HepG2 (cell line): ENCODE results near the gene TLCD3B. TPM values are rescaled to one million over a fixed set of nuclear protein-coding genes. Genes with fewer than 3 reads are reported as not detected.
A peak's percentile ranks its signal among the peaks of the same experiment; 100 is the strongest.

Experiments
- ATAC-seq: fragments of 200-7000 bp; cut with Tn5 transposase; 3 replicates; pipeline ENCODE4 v1.9.1; 2020; ENCODE audit warnings: mild to moderate bottlenecking, moderate library complexity
- BruUV-seq: library from RNA; stranded (reverse); fragments of 400-500 nt; replicated peaks from 2 replicates; lab custom pipeline; 2021; lab: Mats Ljungman, UMichigan
- CTCF ChIA-PET: fragments of 300-600 bp; formaldehyde crosslinking; extraction: SDS; loops from one replicate; lab custom pipeline; 2021; ENCODE audit warnings: low total read pairs, inconsistent platforms, low intra/inter-chr PET ratio; lab: Yijun Ruan, JAX
- POLR2A ChIA-PET: fragments of 350-600 bp; sonication (Branson Sonifier 250); formaldehyde crosslinking; loops from one replicate; lab custom pipeline; 2020; ENCODE audit warnings: antibody characterized with exemption, inconsistent platforms; lab: Yijun Ruan, JAX
- DNase-seq: peaks from one replicate; pipeline ENCODE4 v3.0.0-alpha.2; 2015; ENCODE audit warnings: low spot score
- FAIRE-seq: peaks from 3 replicates; lab custom pipeline; 2011; peaks lifted over from hg19 to GRCh38; lab: Jason Lieb, UNC
- H2AFZ ChIP-seq: one replicate; pipeline ENCODE4 v1.6.1; 2011; ENCODE audit warnings: low read length, inconsistent platforms
- H3K27ac ChIP-seq: fragments of 300-600 bp; 3 replicates; pipeline ENCODE4 v1.8.0; 2011; ENCODE audit warnings: mixed run types, mild to moderate bottlenecking, mixed read lengths, low read length, inconsistent platforms; ENCODE audit not compliant: insufficient read depth; ENCODE audit errors: extremely low read length
- H3K27me3 ChIP-seq, 2 experiments: fragments of 200-600 bp in 1 of 2; 2 replicates in 1 of 2; 3 replicates in 1 of 2; pipeline versions ENCODE4 v1.6.0 to v1.8.0; 2011; ENCODE audit warnings: low read length in 2 of 2, mild to moderate bottlenecking in 2 of 2, moderate library complexity in 2 of 2, inconsistent platforms in 1 of 2; ENCODE audit not compliant: insufficient read depth in 2 of 2, control insufficient read depth in 1 of 2
- H3K36me3 ChIP-seq, 2 experiments: fragments of 200-600 bp in 1 of 2; replicated peaks in 1 of 2; 2 replicates in 1 of 2; 3 replicates in 1 of 2; pipeline versions ENCODE4 v1.5.1 to v1.8.0; 2011; ENCODE audit warnings: low read length in 2 of 2, inconsistent platforms in 1 of 2; ENCODE audit not compliant: insufficient read depth in 2 of 2, control insufficient read depth in 1 of 2
- H3K4me1 ChIP-seq: 2 replicates; pipeline ENCODE4 v1.5.1; 2012; ENCODE audit warnings: low read length, inconsistent platforms; ENCODE audit not compliant: insufficient read depth
- H3K4me2 ChIP-seq: 2 replicates; pipeline ENCODE4 v1.6.0; 2011; ENCODE audit warnings: low read depth, low read length, inconsistent platforms
- H3K4me3 ChIP-seq, 3 experiments: fragments of 200-600 bp in 1 of 3; sonication (generic), shearing (Covaris generic) in 1 of 3; replicated peaks in 1 of 3; 2 replicates each; pipeline ENCODE4 v1.5.1; 2011 to 2016; ENCODE audit warnings: low read length in 3 of 3, inconsistent platforms in 2 of 3, low read depth in 2 of 3, mild to moderate bottlenecking in 2 of 3, control low read depth in 1 of 3, mixed read lengths in 1 of 3; ENCODE audit not compliant: insufficient read depth in 1 of 3
- H3K79me2 ChIP-seq: one replicate; pipeline ENCODE4 v1.6.1; 2011; ENCODE audit warnings: low read length, inconsistent platforms; ENCODE audit not compliant: insufficient read depth
- H3K9ac ChIP-seq: 2 replicates; pipeline ENCODE4 v1.6.0; 2011; ENCODE audit warnings: mild to moderate bottlenecking, low read depth, low read length, inconsistent platforms; ENCODE audit not compliant: insufficient read depth
- H3K9me3 ChIP-seq: 2 replicates; pipeline ENCODE4 v1.5.1; 2012; ENCODE audit warnings: mild to moderate bottlenecking, low read length
- H4K20me1 ChIP-seq: 2 replicates; pipeline ENCODE4 v1.6.0; 2011; ENCODE audit warnings: inconsistent platforms, mild to moderate bottlenecking, low read length, moderate library complexity; ENCODE audit not compliant: insufficient read depth
- ARID2 ChIP-seq: sonication (generic); formaldehyde crosslinking; IDR thresholded peaks from 2 replicates; pipeline ENCODE4 v1.8.1; 2022; ENCODE audit warnings: mild to moderate bottlenecking, missing genetic modification reagents, borderline replicate concordance
- FOXK2 ChIP-seq: fragments of 450-650 bp; IDR thresholded peaks from 2 replicates; pipeline ENCODE4 v1.6.1; 2016
- HOXA3 ChIP-seq: sonication (generic); formaldehyde crosslinking; IDR thresholded peaks from 2 replicates; pipeline ENCODE4 v1.5.0; 2020; ENCODE audit warnings: missing genetic modification reagents
- IRX3 ChIP-seq: sonication (generic); formaldehyde crosslinking; IDR thresholded peaks from 2 replicates; pipeline ENCODE4 v1.8.1; 2023; ENCODE audit warnings: mild to moderate bottlenecking, low read depth, missing genetic modification reagents, borderline replicate concordance
- ISL2 ChIP-seq: sonication (generic); formaldehyde crosslinking; IDR thresholded peaks from 2 replicates; pipeline ENCODE4 v1.5.0; 2020; ENCODE audit warnings: missing genetic modification reagents
- MBNL3 ChIP-seq: fragments of 250-450 bp; sonication (Bioruptor Pico); conservative IDR thresholded peaks from 2 replicates; pipeline ENCODE4 v1.8.0; 2022; ENCODE audit warnings: mild to moderate bottlenecking, inconsistent platforms
- MIXL1 ChIP-seq: IDR thresholded peaks from 2 replicates; pipeline ENCODE4 v1.6.1; 2016
- NRL ChIP-seq: sonication (generic); formaldehyde crosslinking; IDR thresholded peaks from 2 replicates; pipeline ENCODE4 v1.5.0; 2020; ENCODE audit warnings: missing genetic modification reagents, mild to moderate bottlenecking, moderate library complexity, borderline replicate concordance
- SMC3 ChIP-seq: IDR thresholded peaks from 2 replicates; pipeline ENCODE4 v1.6.1; 2011; ENCODE audit warnings: low read length, improper control_type of control experiment
- YY1 ChIP-seq: IDR thresholded peaks from 2 replicates; pipeline ENCODE4 v1.6.1; 2011; ENCODE audit warnings: low read length, low read depth, moderate library complexity, mild to moderate bottlenecking; ENCODE audit not compliant: insufficient read depth, insufficient replicate concordance
- ZBTB33 ChIP-seq: sonication (generic); formaldehyde crosslinking; IDR thresholded peaks from 2 replicates; pipeline ENCODE4 v1.4.0; 2020; ENCODE audit warnings: missing genetic modification reagents
- ZBTB42 ChIP-seq: sonication (generic); formaldehyde crosslinking; IDR thresholded peaks from 2 replicates; pipeline ENCODE4 v1.5.0; 2020; ENCODE audit warnings: mild to moderate bottlenecking, missing genetic modification reagents
- ZBTB7A ChIP-seq: sonication (generic); formaldehyde crosslinking; IDR thresholded peaks from 2 replicates; pipeline ENCODE4 v1.8.0; 2022; ENCODE audit warnings: mild to moderate bottlenecking, missing genetic modification reagents
- ZNF44 ChIP-seq: sonication (generic); formaldehyde crosslinking; IDR thresholded peaks from 2 replicates; pipeline ENCODE4 v1.5.1; 2020; ENCODE audit warnings: mild to moderate bottlenecking, missing genetic modification reagents
- ZNF841 ChIP-seq: sonication (generic); formaldehyde crosslinking; IDR thresholded peaks from 2 replicates; pipeline ENCODE4 v1.8.1; 2023; ENCODE audit warnings: missing genetic modification reagents, borderline replicate concordance
- WGBS: methylation state at CpG from one replicate; pipeline ENCODE4 v1.1.6; 2017; ENCODE audit warnings: low lambda C conversion rate; 5-methylcytosine and 5-hydroxymethylcytosine counted together
- in situ Hi-C: cut with HindIII; loops from 2 replicates; pipeline ENCODE4 v1.10.0; 2017; ENCODE audit warnings: low pct_unique_long_range_greater_than_20kb; ENCODE audit not compliant: extremely low pct_ligation_motif_present
- intact Hi-C: fragments of 100-400 bp; cut with micrococcal nuclease; formaldehyde crosslinking; loops from one replicate; pipeline ENCODE4 v1.10.0; 2022; ENCODE audit not compliant: unreplicated experiment
- polyA plus RNA-seq, 8 experiments: library from polyadenylated mRNA; depleted of rRNA in 3 of 8; stranded (reverse) in 7 of 8; unstranded in 1 of 8; fragments of >200 nt; fragmentation: Illumina TruSeq in 4 of 8; extraction: Trizol in 4 of 8; gene quantifications; 2 replicates each; pipeline versions ENCODE4 v1.2.1 to v1.2.3, GENCODE V29; 2011 to 2016; ENCODE audit warnings: low read depth in 4 of 8, missing spikeins in 1 of 8, mixed read lengths in 1 of 8; ENCODE audit not compliant: insufficient read depth in 1 of 8
- total RNA-seq, 5 experiments: library from RNA; depleted of rRNA; stranded (reverse); fragments of >200 nt; fragmentation: Illumina TruSeq; extraction: Trizol; gene quantifications; 2 replicates each; pipeline ENCODE4 v1.2.3, GENCODE V29; 2016; ENCODE audit warnings: low read depth in 1 of 5
- TF ChIP-seq, protein P1 (sequence below): sonication (generic); formaldehyde crosslinking; IDR thresholded peaks from 2 replicates; pipeline ENCODE4 v1.4.0; 2020; ENCODE audit warnings: missing genetic modification reagents
- TF ChIP-seq, protein P2 (sequence below): sonication (generic); formaldehyde crosslinking; IDR thresholded peaks from 2 replicates; pipeline ENCODE4 v1.4.0; 2020; ENCODE audit warnings: missing genetic modification reagents
- TF ChIP-seq, protein P3 (sequence below): sonication (generic); formaldehyde crosslinking; IDR thresholded peaks from 2 replicates; pipeline ENCODE4 v1.4.0; 2020; ENCODE audit warnings: missing genetic modification reagents, borderline replicate concordance

The TLCD3B gene
- total and polyA plus RNA-seq, 2 of the 13 experiments (the other 11 are each of a cell fraction or from before 2014, with no cell fraction given) = not detected

DNA sequence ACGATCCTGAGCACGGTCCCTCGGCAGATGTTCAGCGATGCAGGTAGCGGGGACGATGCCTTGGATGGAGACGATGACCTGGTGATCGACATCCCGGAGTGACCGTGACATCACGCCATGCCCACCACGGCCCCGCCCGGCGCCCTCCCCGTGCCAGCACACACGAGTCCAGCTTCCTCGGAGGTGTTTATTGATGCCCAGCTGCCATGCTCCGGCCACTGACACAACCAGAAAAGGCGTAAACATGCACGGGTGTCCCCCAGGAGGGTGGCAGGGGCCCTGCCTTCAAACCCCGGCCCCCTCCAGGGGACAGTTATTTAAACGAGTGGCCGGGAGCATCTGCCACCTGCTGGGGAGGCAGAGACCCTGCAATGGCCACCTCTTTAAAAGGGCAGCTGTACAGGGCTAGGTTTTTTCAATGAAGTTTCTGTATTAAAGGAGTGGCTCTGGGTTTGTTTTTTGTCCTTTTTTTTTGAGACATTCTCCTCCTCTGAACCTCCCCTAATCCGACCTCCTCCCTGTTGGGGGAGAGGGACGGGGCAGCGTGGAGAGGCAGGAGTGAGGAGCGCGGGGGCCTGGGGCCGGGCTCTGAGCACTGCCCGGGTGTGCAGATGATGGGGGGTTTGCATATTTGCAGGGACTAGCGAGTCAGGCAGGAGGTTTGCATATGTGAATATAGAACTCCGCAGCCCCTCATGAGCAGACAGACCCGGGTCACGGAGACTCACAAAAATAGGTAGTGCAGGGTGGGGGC lies 25.6 kb downstream of the TLCD3B start (continued):
- TF ChIP-seq ZBTB33 (CRISPR knock-in tag) (peak; percentile 46; the same call in 1 of the 2 replicates), IRX3 (CRISPR knock-in tag) (no peak), ISL2 (CRISPR knock-in tag) (0 out of 2 replicates have a peak, but pooled peaks have one; percentile 33), MIXL1 (0 out of 2 replicates have a peak, but pooled peaks have one; percentile 29), MBNL3 (no peak), NRL (CRISPR knock-in tag) (0 out of 2 replicates have a peak, but pooled peaks have one; percentile 30), ZNF44 (0 out of 2 replicates have a peak, but pooled peaks have one; percentile 21), HOXA3 (0 out of 2 replicates have a peak, but pooled peaks have one; percentile 37), SMC3 (peak; percentile 88)
- TF ChIP-seq, protein P1, sequence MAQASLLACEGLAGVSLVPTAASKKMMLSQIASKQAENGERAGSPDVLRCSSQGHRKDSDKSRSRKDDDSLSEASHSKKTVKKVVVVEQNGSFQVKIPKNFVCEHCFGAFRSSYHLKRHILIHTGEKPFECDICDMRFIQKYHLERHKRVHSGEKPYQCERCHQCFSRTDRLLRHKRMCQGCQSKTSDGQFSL (CRISPR knock-in tag) = 0 out of 2 replicates have a peak, but pooled peaks have one; percentile 27

GRCh38 chr16:30004811-30005242 lies 26.2 kb downstream of the TLCD3B start:
- no peak overlapping the region for H2AFZ ChIP-seq
- no peak for DNase-seq
- CTCF ChIA-PET = interaction anchor here (1.1 kb wide), 1 partner anchor 142 kb away, joined by 3 read pairs; no protein-coding TSS in a partner anchor
- no peak for FAIRE-seq
- H3K79me2 ChIP-seq = no peaks in the 10 kb centered on the region
- H3K9me3 ChIP-seq = no peaks in the 10 kb centered on the region
- no peak for ATAC-seq
- POLR2A ChIA-PET = interaction anchor here (1.2 to 2.1 kb wide), 2 partner anchors 31 to 79 kb away, joined by 3 to 8 read pairs; partner anchors contain the start of gene TAOK2
- in situ Hi-C loops = loop anchor here (10.0 kb wide), 1 partner anchor 140 kb away; the partner anchor contains the start of gene CDIPT
- BruUV-seq = no TSS peak
- intact Hi-C loops = no loop called here
- H4K20me1 ChIP-seq = no peaks in the 10 kb centered on the region
- H3K4me1 ChIP-seq = peaks cover 10% of the 10 kb centered on the region
- H3K27me3 ChIP-seq = peaks cover under 1 to 8% of the 10 kb centered on the region in 2 experiments; a peak in 4 of 5 replicates
- 85% methylated on average over 11 of the region's 11 CpGs for WGBS
- H3K9ac ChIP-seq = no peak overlapping the region
- H3K4me2 ChIP-seq = no peak overlapping the region
- H3K27ac ChIP-seq = no peak overlapping the region
- no peak overlapping the region for H3K4me3 ChIP-seq
- H3K36me3 ChIP-seq = peaks cover 0 to 3% of the 10 kb centered on the region in 2 experiments; a peak in 1 of 5 replicates
- TF ChIP-seq ZBTB7A (CRISPR knock-in tag) (no peak), ARID2 (CRISPR knock-in tag) (no peak), ZNF841 (CRISPR knock-in tag) (no peak), YY1 (no peak), ZBTB42 (CRISPR knock-in tag) (no peak), FOXK2 (no peak)
- TF ChIP-seq, protein P2, sequence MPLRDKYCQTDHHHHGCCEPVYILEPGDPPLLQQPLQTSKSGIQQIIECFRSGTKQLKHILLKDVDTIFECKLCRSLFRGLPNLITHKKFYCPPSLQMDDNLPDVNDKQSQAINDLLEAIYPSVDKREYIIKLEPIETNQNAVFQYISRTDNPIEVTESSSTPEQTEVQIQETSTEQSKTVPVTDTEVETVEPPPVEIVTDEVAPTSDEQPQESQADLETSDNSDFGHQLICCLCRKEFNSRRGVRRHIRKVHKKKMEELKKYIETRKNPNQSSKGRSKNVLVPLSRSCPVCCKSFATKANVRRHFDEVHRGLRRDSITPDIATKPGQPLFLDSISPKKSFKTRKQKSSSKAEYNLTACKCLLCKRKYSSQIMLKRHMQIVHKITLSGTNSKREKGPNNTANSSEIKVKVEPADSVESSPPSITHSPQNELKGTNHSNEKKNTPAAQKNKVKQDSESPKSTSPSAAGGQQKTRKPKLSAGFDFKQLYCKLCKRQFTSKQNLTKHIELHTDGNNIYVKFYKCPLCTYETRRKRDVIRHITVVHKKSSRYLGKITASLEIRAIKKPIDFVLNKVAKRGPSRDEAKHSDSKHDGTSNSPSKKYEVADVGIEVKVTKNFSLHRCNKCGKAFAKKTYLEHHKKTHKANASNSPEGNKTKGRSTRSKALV (CRISPR knock-in tag) = no peak
- TF ChIP-seq, protein P3, sequence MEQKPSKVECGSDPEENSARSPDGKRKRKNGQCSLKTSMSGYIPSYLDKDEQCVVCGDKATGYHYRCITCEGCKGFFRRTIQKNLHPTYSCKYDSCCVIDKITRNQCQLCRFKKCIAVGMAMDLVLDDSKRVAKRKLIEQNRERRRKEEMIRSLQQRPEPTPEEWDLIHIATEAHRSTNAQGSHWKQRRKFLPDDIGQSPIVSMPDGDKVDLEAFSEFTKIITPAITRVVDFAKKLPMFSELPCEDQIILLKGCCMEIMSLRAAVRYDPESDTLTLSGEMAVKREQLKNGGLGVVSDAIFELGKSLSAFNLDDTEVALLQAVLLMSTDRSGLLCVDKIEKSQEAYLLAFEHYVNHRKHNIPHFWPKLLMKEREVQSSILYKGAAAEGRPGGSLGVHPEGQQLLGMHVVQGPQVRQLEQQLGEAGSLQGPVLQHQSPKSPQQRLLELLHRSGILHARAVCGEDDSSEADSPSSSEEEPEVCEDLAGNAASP (CRISPR knock-in tag) = no peak
